K562 (cell line): ENCODE results near the gene HDAC10. TPM values are rescaled to one million over a fixed set of nuclear protein-coding genes. Genes with fewer than 3 reads are reported as not detected.
A peak's percentile ranks its signal among the peaks of the same experiment; 100 is the strongest.

Source experiments
- ATAC-seq: fragments of 200-7000 bp; cut with Tn5 transposase; 3 replicates; pipeline ENCODE4 v1.9.1; 2020; ENCODE audit warnings: moderate library complexity
- BruUV-seq: library from RNA; stranded (reverse); fragments of 400-500 nt; replicated peaks from 2 replicates; lab custom pipeline; 2021; lab: Mats Ljungman, UMichigan
- CTCF ChIA-PET: fragments of 300-600 bp; formaldehyde crosslinking; extraction: SDS; loops from one replicate; lab custom pipeline; 2021; ENCODE audit warnings: low intra/inter-chr PET ratio; lab: Yijun Ruan, JAX
- POLR2A ChIA-PET: fragments of 300-600, 350-650 bp; sonication (Branson Sonifier 250); formaldehyde crosslinking; extraction: SDS; loops from one replicate; lab custom pipeline; 2021; ENCODE audit warnings: antibody characterized with exemption, inconsistent platforms; lab: Yijun Ruan, JAX
- DNase-seq, 4 experiments: peaks; one replicate each; pipeline versions ENCODE4 v3.0.0 to v3.0.0-alpha.2; 2011 to 2018; ENCODE audit warnings: low spot score in 3 of 4, mixed read lengths in 3 of 4; ENCODE audit errors: extremely low read depth in 1 of 4
- FAIRE-seq: peaks from 2 replicates; lab custom pipeline; 2011; peaks lifted over from hg19 to GRCh38; lab: Jason Lieb, UNC
- H2AFZ ChIP-seq: 2 replicates; pipeline ENCODE4 v1.6.0; 2011; ENCODE audit warnings: low read depth, low read length, control low read depth, inconsistent platforms
- H3K27ac ChIP-seq: fragments of 200-600 bp; 3 replicates; pipeline ENCODE4 v1.8.0; 2011; ENCODE audit warnings: low read depth, mild to moderate bottlenecking, control low read depth, inconsistent platforms, low read length, moderate library complexity, mixed read lengths; ENCODE audit errors: extremely low read depth
- H3K27me3 ChIP-seq, 2 experiments: fragments of 300-600 bp in 1 of 2; 2 replicates in 1 of 2; 3 replicates in 1 of 2; pipeline versions ENCODE4 v1.6.0 to v1.8.0; 2011; ENCODE audit warnings: inconsistent platforms in 2 of 2, low read length in 2 of 2, mild to moderate bottlenecking in 1 of 2, mixed read lengths in 1 of 2, moderate library complexity in 1 of 2; ENCODE audit not compliant: control insufficient read depth in 2 of 2, insufficient read depth in 2 of 2
- H3K36me3 ChIP-seq: fragments of 300-600 bp; 3 replicates; pipeline ENCODE4 v1.8.0; 2011; ENCODE audit warnings: mild to moderate bottlenecking, low read length, inconsistent platforms; ENCODE audit not compliant: control insufficient read depth, insufficient read depth
- H3K4me1 ChIP-seq, 2 experiments: fragments of 200-600 bp in 1 of 2; replicated peaks in 1 of 2; 2 replicates in 1 of 2; 3 replicates in 1 of 2; pipeline versions ENCODE4 v1.5.1 to v1.8.0; 2011; ENCODE audit warnings: inconsistent platforms in 2 of 2, low read length in 2 of 2, mild to moderate bottlenecking in 1 of 2, mixed read lengths in 1 of 2, moderate library complexity in 1 of 2; ENCODE audit not compliant: control insufficient read depth in 2 of 2, insufficient read depth in 2 of 2
- H3K4me2 ChIP-seq: 2 replicates; pipeline ENCODE4 v1.6.1; 2011; ENCODE audit warnings: low read length, control low read depth, inconsistent platforms, mixed read lengths; ENCODE audit not compliant: insufficient read depth
- H3K4me3 ChIP-seq: fragments of 200-600 bp; sonication (generic), shearing (Covaris generic); 2 replicates; pipeline ENCODE4 v1.5.1; 2016; ENCODE audit warnings: control low read depth, inconsistent platforms
- H3K79me2 ChIP-seq: fragments of 200-600 bp; 3 replicates; pipeline ENCODE4 v1.8.0; 2011; ENCODE audit warnings: low read length, inconsistent platforms; ENCODE audit not compliant: control insufficient read depth, insufficient read depth
- H3K9ac ChIP-seq, 2 experiments: 2 replicates each; pipeline versions ENCODE4 v1.6.0 to v1.6.1; 2011; ENCODE audit warnings: low read depth in 2 of 2, low read length in 2 of 2, control low read depth in 1 of 2, inconsistent platforms in 1 of 2, mild to moderate bottlenecking in 1 of 2, mixed read lengths in 1 of 2; ENCODE audit not compliant: insufficient read depth in 1 of 2
- H3K9me1 ChIP-seq: one replicate; pipeline ENCODE4 v1.6.0; 2011; ENCODE audit warnings: inconsistent platforms, mild to moderate bottlenecking, low read length, moderate library complexity; ENCODE audit not compliant: control insufficient read depth, insufficient read depth
- H3K9me3 ChIP-seq: replicated peaks from 2 replicates; pipeline ENCODE4 v1.5.1; 2011; ENCODE audit warnings: low read depth, low read length, inconsistent platforms; ENCODE audit not compliant: control insufficient read depth, insufficient read depth
- H4K20me1 ChIP-seq: replicated peaks from 2 replicates; pipeline ENCODE4 v1.6.1; 2011; ENCODE audit warnings: low read length, inconsistent platforms, mixed read lengths; ENCODE audit not compliant: control insufficient read depth, insufficient read depth
- ARID4B ChIP-seq: sonication (generic); formaldehyde crosslinking; IDR thresholded peaks from 2 replicates; pipeline ENCODE4 v1.8.0; 2022; ENCODE audit warnings: mild to moderate bottlenecking, missing genetic modification reagents
- MAX ChIP-seq: sonication (generic); formaldehyde crosslinking; IDR thresholded peaks from 2 replicates; pipeline ENCODE4 v1.9.0; 2022; ENCODE audit warnings: mild to moderate bottlenecking, missing genetic modification reagents
- POLR2G ChIP-seq: fragments of 200-400 bp; formaldehyde crosslinking; IDR thresholded peaks from 2 replicates; pipeline ENCODE4 v1.6.1; 2017; ENCODE audit warnings: low read depth, mild to moderate bottlenecking, antibody characterized with exemption, low read length, moderate library complexity
- RBM22 ChIP-seq: fragments of 200-400 bp; formaldehyde crosslinking; IDR thresholded peaks from 2 replicates; pipeline ENCODE4 v1.6.1; 2018; ENCODE audit warnings: low read length, low read depth; ENCODE audit not compliant: poor library complexity, severe bottlenecking
- TAF15 ChIP-seq: fragments of 200-400 bp; formaldehyde crosslinking; IDR thresholded peaks from 2 replicates; pipeline ENCODE4 v1.6.1; 2017; ENCODE audit warnings: mild to moderate bottlenecking, low read depth, low read length, moderate library complexity
- TEAD1 ChIP-seq, 2 experiments: fragments of 450-650 bp in 1 of 2; sonication (generic) in 1 of 2; formaldehyde crosslinking; IDR thresholded peaks; 2 replicates each; pipeline versions ENCODE4 v1.4.0 to v1.8.0; 2020 to 2022; ENCODE audit warnings: mild to moderate bottlenecking in 2 of 2, missing genetic modification reagents in 1 of 2
- TFAP4 ChIP-seq: sonication (generic); formaldehyde crosslinking; IDR thresholded peaks from 2 replicates; pipeline ENCODE4 v1.8.0; 2022; ENCODE audit warnings: missing genetic modification reagents, mild to moderate bottlenecking, moderate library complexity, borderline replicate concordance
- ZMIZ1 ChIP-seq, 2 experiments: fragments of 150-350 bp in 1 of 2; IDR thresholded peaks; 2 replicates each; pipeline ENCODE4 v1.6.1; 2012 to 2016; ENCODE audit warnings: low read depth in 2 of 2, low read length in 2 of 2, mild to moderate bottlenecking in 1 of 2, moderate library complexity in 1 of 2
- ZNF699 ChIP-seq: fragments of 250-450 bp; sonication (Bioruptor Pico); IDR thresholded peaks from 2 replicates; pipeline ENCODE4 v1.8.0; 2021; ENCODE audit warnings: mild to moderate bottlenecking, moderate library complexity; ENCODE audit not compliant: insufficient replicate concordance
- WGBS: fragments of 100-300 bp; shearing (Covaris generic); methylation state at CpG from one replicate; pipeline ENCODE4 v1.1.6; 2016; ENCODE audit warnings: low coverage, mixed read lengths; ENCODE audit not compliant: insufficient coverage; ENCODE audit errors: missing lambda C conversion rate; 5-methylcytosine and 5-hydroxymethylcytosine counted together
- in situ Hi-C: fragments of 300-500 bp; cut with MboI; formaldehyde crosslinking; loops from 4 replicates; pipeline ENCODE4 v1.15.0; 2018; ENCODE audit warnings: inconsistent platforms, mixed read lengths
- intact Hi-C: fragments of 100-400 bp; cut with micrococcal nuclease; formaldehyde crosslinking; loops from 2 replicates; pipeline ENCODE4 v1.14.2; 2022
- polyA plus RNA-seq, 8 experiments: library from polyadenylated mRNA; depleted of rRNA in 4 of 8; stranded (reverse) in 5 of 8; unstranded in 3 of 8; fragments of >200 nt; fragmentation: Nextera tagmentation in 2 of 8; fragmentation: Illumina TruSeq in 1 of 8; extraction: Ambion mirVana in 2 of 8; extraction: Trizol in 1 of 8; gene quantifications; 2 replicates each; pipeline versions ENCODE4 v1.2.1 to v1.2.3, GENCODE V29; 2011 to 2014; ENCODE audit warnings: inconsistent platforms in 1 of 8, missing spikeins in 1 of 8
- total RNA-seq, 7 experiments: library from RNA; depleted of rRNA in 6 of 7; stranded (reverse); fragments of >200 nt in 6 of 7; fragmentation: Illumina TruSeq in 2 of 7; extraction: Trizol in 2 of 7; gene quantifications; 2 replicates each; pipeline versions ENCODE4 v1.2.1 to v1.2.3, GENCODE V29; 2011 to 2021; ENCODE audit warnings: low replicate concordance in 1 of 7

HDAC10 gene
- total and polyA plus RNA-seq, 9 of the 15 experiments (the other 6 are each of a cell fraction or from before 2014, with no cell fraction given): 0.10 to 44.2 (median 6.5) TPM

GRCh38 chr22:50250249-50250554 lies 863 bp downstream of the HDAC10 start:
- peak overlapping the region; percentile 83 for H3K4me2 ChIP-seq
- in situ Hi-C loops: no loop called here
- WGBS: 59% methylated on average over 9 of the region's 11 CpGs
- ATAC-seq: no peak
- peak overlapping the region; percentile 62 for H3K4me3 ChIP-seq
- no peak for DNase-seq
- CTCF ChIA-PET: no interaction called here
- peak overlapping the region; percentile 83 to 98 for H3K9ac ChIP-seq
- H3K9me1 ChIP-seq: no peaks in the 10 kb centered on the region
- H3K27me3 ChIP-seq: no peaks in the 10 kb centered on the region
- H4K20me1 ChIP-seq: no peaks in the 10 kb centered on the region
- FAIRE-seq: no peak
- H3K4me1 ChIP-seq: peaks cover 9 to 88% of the 10 kb centered on the region in 2 experiments
- peaks cover 59% of the 10 kb centered on the region; the same call in 2 of the 3 replicates for H3K36me3 ChIP-seq
- peak overlapping the region; percentile 83; the same call in 2 of the 3 replicates for H3K27ac ChIP-seq
- H3K9me3 ChIP-seq: no peaks in the 10 kb centered on the region
- no peak overlapping the region for H2AFZ ChIP-seq
- POLR2A ChIA-PET: interaction anchor here (1.0 kb wide), 2 partner anchors 17 to 23 kb away, joined by 3 to 5 read pairs; no protein-coding TSS in a partner anchor
- H3K79me2 ChIP-seq: peaks cover 29% of the 10 kb centered on the region
- BruUV-seq: no TSS peak
- TF ChIP-seq TFAP4 (CRISPR knock-in tag) (0 out of 2 replicates have a peak, but pooled peaks have one; percentile 5), POLR2G (peak; percentile 71), MAX (CRISPR knock-in tag) (0 out of 2 replicates have a peak, but pooled peaks have one; percentile 22), TAF15 (peak; percentile 12; the same call in 1 of the 2 replicates), ARID4B (CRISPR knock-in tag) (peak; percentile 18; the same call in 1 of the 2 replicates), ZMIZ1 (IDR thresholded peaks at IDR 0.05; ENCODE audit: low read depth in 2 of 2, low read length in 2 of 2) (no peak), ZNF699 (CRISPR knock-in tag) (no peak), RBM22 (peak; percentile 30), TEAD1 (CRISPR knock-in tag; IDR thresholded peaks at IDR 0.05) (0 out of 4 replicates have a peak, but pooled peaks of 1 of the 2 experiments have one; percentile 11)
- intact Hi-C loops: no loop called here
